Subcutaneous adipose tissue (tissue), 4 donors: ENCODE data around the gene LRP4. TPM values are rescaled to one million over a fixed set of nuclear protein-coding genes. Genes with fewer than 3 reads are reported as not detected.

Experiments used
- CTCF ChIP-seq: fragments of 450-650 bp; IDR thresholded peaks from one replicate; pipeline ENCODE4 v1.5.1; 2016; ENCODE audit warnings: low read depth, mild to moderate bottlenecking, control low read depth, antibody characterized with exemption, moderate library complexity
- total RNA-seq, 4 donors: library from RNA; depleted of rRNA; stranded (reverse); fragments of >200 nt; gene quantifications; one replicate each; pipeline ENCODE4 v1.1.0, GENCODE V29; 2016

The LRP4 gene
- total RNA-seq, 4 donors from 2014 or later, result 2.9 to 5.1 (median 3.8) TPM

- TF ChIP-seq CTCF, result no peak
Observed at GRCh38 chr11:46916286-46917108, 1.9 kb downstream of the LRP4 start.

GRCh38 chr11:46914910-46915309 is 3.4 kb downstream of the LRP4 start:
- TF ChIP-seq CTCF, result no peak

GRCh38 chr11:46914363-46914762 is 4.0 kb downstream of the LRP4 start:
- no peak for TF ChIP-seq CTCF

GRCh38 chr11:46913484-46913883 is 4.9 kb downstream of the LRP4 start:
- no peak for TF ChIP-seq CTCF

GRCh38 chr11:46912526-46913150 is 5.7 kb downstream of the LRP4 start:
- no peak for TF ChIP-seq CTCF

GRCh38 chr11:46907606-46908005 is 10.7 kb downstream of the LRP4 start:
- no peak for TF ChIP-seq CTCF

GRCh38 chr11:46906609-46907041 is 11.7 kb downstream of the LRP4 start:
- no peak for TF ChIP-seq CTCF
